ENCODE data around the gene CYB5R3.

- TF ChIP-seq CTCF (IDR thresholded peaks at IDR 0.05; ENCODE audit: low read depth, low read length, missing input control) (no peak), GABPA (IDR thresholded peaks at IDR 0.05 in 1 of 2, conservative IDR thresholded peaks at IDR 0.05 in 1 of 2) (no peak), EGR1 (IDR thresholded peaks at IDR 0.05; ENCODE audit: low read depth in 2 of 2) (no peak), YY1 (IDR thresholded peaks at IDR 0.05) (no peak), NR2F2 (IDR thresholded peaks at IDR 0.05) (no peak)
These were observed 39.0 kb downstream of the CYB5R3 start for GRCh38 chr22:42610186-42610585.

Measured in liver (tissue), 3 donors.